Measurements from ENCODE around the gene KIF2B. TPM values are rescaled to one million over a fixed set of nuclear protein-coding genes. Genes with fewer than 3 reads are reported as not detected.

Gene KIF2B
- polyA plus RNA-seq (not detected in 2 replicates), polyA minus RNA-seq (not detected in 2 replicates)

GRCh38 chr17:53822764-53823163 is at the start of gene KIF2B:
Gene KIF2B (plus strand): TSS chr17:53822927. CDS start chr17:53823034, 107 bp downstream.
- no peaks in the 10 kb centered on the region for H3F3A ChIP-seq (ENCODE audit: insufficient read depth, low read length, poor library complexity, severe bottlenecking)
- H3K36me3 ChIP-seq (ENCODE audit: insufficient read depth, low read length): no peaks in the 10 kb centered on the region
- H3K9me3 ChIP-seq (ENCODE audit: low read length): no peaks in the 10 kb centered on the region
- no peak within 1 kb of the TSS for H3K4me3 ChIP-seq (ENCODE audit: low read length)
- TF ChIP-seq RAD21 (conservative IDR thresholded peaks at IDR 0.05): no peak
- no peaks in the 10 kb centered on the region for H3K9me2 ChIP-seq (ENCODE audit: insufficient read depth, low read length)
- H2AFZ ChIP-seq (ENCODE audit: low read depth, low read length): no peak within 1 kb of the TSS
- H3K9ac ChIP-seq (ENCODE audit: low read length): no peak within 1 kb of the TSS
- H3K79me2 ChIP-seq (replicated peaks; ENCODE audit: insufficient read depth, low read length): no peaks in the 10 kb centered on the region
- H3K27ac ChIP-seq (ENCODE audit: low read length): no peak within 1 kb of the TSS
- no peak within 1 kb of the TSS for H3K4me2 ChIP-seq (ENCODE audit: low read length)
- H4K20me1 ChIP-seq (ENCODE audit: insufficient read depth): no peaks in the 10 kb centered on the region
- no peaks in the 10 kb centered on the region for H3K27me3 ChIP-seq (ENCODE audit: insufficient read depth, low read depth, low read length)

GRCh38 chr17:53780320-53780719 is 42.4 kb upstream of the KIF2B start:
- Histone ChIP-seq H3K36me3 (ENCODE audit: insufficient read depth, low read length) (no peaks in the 10 kb centered on the region), H3K4me3 (ENCODE audit: low read length) (no peak overlapping the region), H2AFZ (ENCODE audit: low read depth, low read length) (no peak overlapping the region), H3K9me2 (ENCODE audit: insufficient read depth, low read length) (no peaks in the 10 kb centered on the region), H3F3A (ENCODE audit: insufficient read depth, low read length, poor library complexity, severe bottlenecking) (no peaks in the 10 kb centered on the region), H3K9ac (ENCODE audit: low read length) (no peak overlapping the region), H3K4me2 (ENCODE audit: low read length) (no peak overlapping the region), H3K79me2 (replicated peaks; ENCODE audit: insufficient read depth, low read length) (no peaks in the 10 kb centered on the region), H3K27me3 (ENCODE audit: insufficient read depth, low read depth, low read length) (no peaks in the 10 kb centered on the region), H4K20me1 (ENCODE audit: insufficient read depth) (no peaks in the 10 kb centered on the region), H3K9me3 (ENCODE audit: low read length) (no peaks in the 10 kb centered on the region), H3K27ac (ENCODE audit: low read length) (no peak overlapping the region)
- no peak for TF ChIP-seq RAD21 (conservative IDR thresholded peaks at IDR 0.05)

GRCh38 chr17:53791551-53791950 is 31.2 kb upstream of the KIF2B start:
- no peak overlapping the region for H3K4me3 ChIP-seq (ENCODE audit: low read length)
- H3K9me2 ChIP-seq (ENCODE audit: insufficient read depth, low read length): no peaks in the 10 kb centered on the region

More at GRCh38 chr17:53791551-53791950, 31.2 kb upstream of the KIF2B start:
- Histone ChIP-seq H3K27me3 (ENCODE audit: insufficient read depth, low read depth, low read length) (no peaks in the 10 kb centered on the region), H4K20me1 (ENCODE audit: insufficient read depth) (no peaks in the 10 kb centered on the region), H3K9ac (ENCODE audit: low read length) (no peak overlapping the region), H3K27ac (ENCODE audit: low read length) (no peak overlapping the region), H3K4me2 (ENCODE audit: low read length) (no peak overlapping the region), H3F3A (ENCODE audit: insufficient read depth, low read length, poor library complexity, severe bottlenecking) (no peaks in the 10 kb centered on the region), H3K36me3 (ENCODE audit: insufficient read depth, low read length) (no peaks in the 10 kb centered on the region), H3K79me2 (replicated peaks; ENCODE audit: insufficient read depth, low read length) (no peaks in the 10 kb centered on the region), H2AFZ (ENCODE audit: low read depth, low read length) (no peak overlapping the region), H3K9me3 (ENCODE audit: low read length) (no peaks in the 10 kb centered on the region)
- TF ChIP-seq MXI1 (conservative IDR thresholded peaks at IDR 0.05; ENCODE audit: poor library complexity, severe bottlenecking) (no peak), RAD21 (conservative IDR thresholded peaks at IDR 0.05) (no peak), TAF1 (IDR thresholded peaks at IDR 0.05; ENCODE audit: low read depth) (no peak), CTCF (IDR thresholded peaks at IDR 0.05; ENCODE audit: poor library complexity, severe bottlenecking) (no peak), REST (IDR thresholded peaks at IDR 0.05; ENCODE audit: borderline replicate concordance) (no peak), SMC3 (conservative IDR thresholded peaks at IDR 0.05; ENCODE audit: poor library complexity) (no peak), POLR2AphosphoS5 (IDR thresholded peaks at IDR 0.05) (no peak), EP300 (conservative IDR thresholded peaks at IDR 0.05; ENCODE audit: poor library complexity, severe bottlenecking) (no peak), EZH2 (IDR thresholded peaks at IDR 0.05; ENCODE audit: borderline replicate concordance, insufficient read depth, low read length, poor library complexity, severe bottlenecking) (no peak)
